ENCODE data around the gene PPARA.

DNA sequence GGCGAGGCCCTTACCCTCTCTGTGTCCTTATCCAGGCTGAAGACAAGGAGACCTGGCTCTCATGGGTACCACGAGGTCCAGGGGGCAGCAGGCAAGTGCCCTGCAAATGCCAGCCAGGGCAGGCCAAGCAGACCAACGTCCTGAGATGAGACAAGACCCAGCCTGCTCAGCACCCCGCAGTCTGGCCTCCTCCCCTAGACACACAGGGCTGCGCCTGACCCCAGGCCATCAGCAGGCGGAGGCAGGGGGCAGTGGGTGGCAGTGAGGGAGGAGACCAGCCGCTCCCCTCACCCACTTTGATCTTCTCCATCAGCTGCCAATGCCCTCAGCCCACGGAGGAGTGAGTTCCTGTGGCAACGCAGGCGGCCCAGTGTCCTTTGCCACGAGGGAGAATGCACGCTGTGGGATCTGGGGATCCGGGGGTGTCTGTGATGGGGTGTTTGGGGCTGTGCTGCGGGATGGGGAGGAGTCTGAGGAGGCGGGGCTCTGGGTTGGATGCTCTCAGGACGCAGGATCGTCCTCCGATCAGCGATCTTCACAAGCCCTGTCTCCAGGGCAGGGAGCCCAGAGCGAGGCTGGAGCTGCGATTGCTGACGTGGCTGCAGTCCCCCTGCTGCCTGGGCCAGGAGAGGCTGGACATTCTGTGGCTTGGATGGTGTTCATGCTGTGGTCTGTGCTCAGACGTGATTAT lies 30.5 kb upstream of the PPARA start:
- TF ChIP-seq, protein P1, sequence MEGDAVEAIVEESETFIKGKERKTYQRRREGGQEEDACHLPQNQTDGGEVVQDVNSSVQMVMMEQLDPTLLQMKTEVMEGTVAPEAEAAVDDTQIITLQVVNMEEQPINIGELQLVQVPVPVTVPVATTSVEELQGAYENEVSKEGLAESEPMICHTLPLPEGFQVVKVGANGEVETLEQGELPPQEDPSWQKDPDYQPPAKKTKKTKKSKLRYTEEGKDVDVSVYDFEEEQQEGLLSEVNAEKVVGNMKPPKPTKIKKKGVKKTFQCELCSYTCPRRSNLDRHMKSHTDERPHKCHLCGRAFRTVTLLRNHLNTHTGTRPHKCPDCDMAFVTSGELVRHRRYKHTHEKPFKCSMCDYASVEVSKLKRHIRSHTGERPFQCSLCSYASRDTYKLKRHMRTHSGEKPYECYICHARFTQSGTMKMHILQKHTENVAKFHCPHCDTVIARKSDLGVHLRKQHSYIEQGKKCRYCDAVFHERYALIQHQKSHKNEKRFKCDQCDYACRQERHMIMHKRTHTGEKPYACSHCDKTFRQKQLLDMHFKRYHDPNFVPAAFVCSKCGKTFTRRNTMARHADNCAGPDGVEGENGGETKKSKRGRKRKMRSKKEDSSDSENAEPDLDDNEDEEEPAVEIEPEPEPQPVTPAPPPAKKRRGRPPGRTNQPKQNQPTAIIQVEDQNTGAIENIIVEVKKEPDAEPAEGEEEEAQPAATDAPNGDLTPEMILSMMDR (IDR thresholded peaks at IDR 0.05; ENCODE audit: low read length): no peak
- TF ChIP-seq EZH2 (IDR thresholded peaks at IDR 0.05; ENCODE audit: borderline replicate concordance, low read length): no peak

Data from OCI-LY1 (cell line).